ENCODE data around the gene FCHSD2.
A peak's percentile ranks its signal among the peaks of the same experiment; 100 is the strongest.

The FCHSD2 gene

GRCh38 chr11:72787216-72788104 lies 354.7 kb downstream of the FCHSD2 start:
- TF ChIP-seq SPI1 (IDR thresholded peaks at IDR 0.05; ENCODE audit: low read depth, low read length) (peak; percentile 14; the same call in 1 of the 2 replicates), PAX5 (IDR thresholded peaks at IDR 0.05; ENCODE audit: insufficient read depth, low read length, severe bottlenecking) (no peak)
- FAIRE-seq = peak; percentile 66
- peak; percentile 84 for DNase-seq (ENCODE audit: insufficient read length, low spot score)

All from GM12891 (cell line).